Measurements from ENCODE around the gene VSIG8. TPM values are rescaled to one million over a fixed set of nuclear protein-coding genes. Genes with fewer than 3 reads are reported as not detected.

VSIG8 gene
- total RNA-seq, 1 donor: not detected

GRCh38 chr1:159861218-159861617 lies 1.2 kb downstream of the VSIG8 start:
- TF ChIP-seq CTCF (IDR thresholded peaks at IDR 0.05; ENCODE audit: insufficient read depth, low read length): no peak
- no peak for DNase-seq (ENCODE audit: low read depth)
- H3K4me3 ChIP-seq (ENCODE audit: low read depth, low read length): no peak overlapping the region

GRCh38 chr1:159860456-159860855 lies 2.0 kb downstream of the VSIG8 start:
- no peak for TF ChIP-seq CTCF (IDR thresholded peaks at IDR 0.05; ENCODE audit: insufficient read depth, low read length)
- peak; percentile 56 for DNase-seq (ENCODE audit: low read depth)
- no peak overlapping the region for H3K4me3 ChIP-seq (ENCODE audit: low read depth, low read length)

GRCh38 chr1:159859767-159860322 lies 2.6 kb downstream of the VSIG8 start:
- no peak for TF ChIP-seq CTCF (IDR thresholded peaks at IDR 0.05; ENCODE audit: insufficient read depth, low read length)
- no peak for DNase-seq (ENCODE audit: low read depth)
- no peak overlapping the region for H3K4me3 ChIP-seq (ENCODE audit: low read depth, low read length)

- no peak overlapping the region for H3K4me3 ChIP-seq (ENCODE audit: low read depth, low read length)
- DNase-seq (ENCODE audit: low read depth): no peak
- TF ChIP-seq CTCF (IDR thresholded peaks at IDR 0.05; ENCODE audit: insufficient read depth, low read length): no peak
These were observed 4.6 kb downstream of the VSIG8 start for GRCh38 chr1:159857889-159858288.

GRCh38 chr1:159856576-159856975 lies 5.9 kb downstream of the VSIG8 start:
- H3K4me3 ChIP-seq (ENCODE audit: low read depth, low read length): no peak overlapping the region
- DNase-seq (ENCODE audit: low read depth): no peak
- TF ChIP-seq CTCF (IDR thresholded peaks at IDR 0.05; ENCODE audit: insufficient read depth, low read length): no peak

- no peak overlapping the region for H3K4me3 ChIP-seq (ENCODE audit: low read depth, low read length)
These were observed 6.7 kb downstream of the VSIG8 start for GRCh38 chr1:159855709-159856108.

More at GRCh38 chr1:159855709-159856108, 6.7 kb downstream of the VSIG8 start:
- no peak for TF ChIP-seq CTCF (IDR thresholded peaks at IDR 0.05; ENCODE audit: insufficient read depth, low read length)
- DNase-seq (ENCODE audit: low read depth): no peak
